Lower leg skin (tissue), 4 donors: Measurements from ENCODE around the gene ITGA6. TPM values are rescaled to one million over a fixed set of nuclear protein-coding genes. Genes with fewer than 3 reads are reported as not detected.

ENCODE experiments used
- DNase-seq, 2 donors: peaks; one replicate each; pipeline ENCODE4 v3.0.0-alpha.2; 2019; ENCODE audit warnings: low spot score in 2 of 2
- H3K4me3 ChIP-seq: fragments of 200-600 bp; sonication (generic); 2 replicates; pipeline ENCODE4 v1.5.1; 2017; ENCODE audit warnings: mild to moderate bottlenecking, low read depth; ENCODE audit not compliant: poor library complexity, severe bottlenecking
- POLR2A ChIP-seq, 2 donors: fragments of 450-650 bp; IDR thresholded peaks; one replicate each; pipeline ENCODE4 v1.6.1; 2016 to 2017; ENCODE audit warnings: antibody characterized with exemption in 2 of 2, mild to moderate bottlenecking in 1 of 2, moderate library complexity in 1 of 2
- WGBS, 2 donors: methylation state at CpG; one replicate each; pipeline ENCODE4 v1.1.5; 2018; 5-methylcytosine and 5-hydroxymethylcytosine counted together
- intact Hi-C: fragments of 100-400 bp; cut with DNase I; formaldehyde crosslinking; loops from one replicate; pipeline ENCODE4 v1.15.0; 2023; ENCODE audit warnings: low total_unique reads
- total RNA-seq, 4 donors: library from RNA; depleted of rRNA; stranded (reverse); fragments of >200 nt; gene quantifications; one replicate each; pipeline ENCODE4 v1.1.0, GENCODE V29; 2016
- TF ChIP-seq, protein P1 (sequence below), 3 donors: fragments of 450-650 bp; IDR thresholded peaks; one replicate each; pipeline ENCODE4 v1.5.1; 2016; ENCODE audit warnings: antibody characterized with exemption in 3 of 3, mild to moderate bottlenecking in 3 of 3, moderate library complexity in 2 of 3

ITGA6 gene
- total RNA-seq, 4 donors from 2014 or later: 93.3 to 153 (median 128) TPM

DNA sequence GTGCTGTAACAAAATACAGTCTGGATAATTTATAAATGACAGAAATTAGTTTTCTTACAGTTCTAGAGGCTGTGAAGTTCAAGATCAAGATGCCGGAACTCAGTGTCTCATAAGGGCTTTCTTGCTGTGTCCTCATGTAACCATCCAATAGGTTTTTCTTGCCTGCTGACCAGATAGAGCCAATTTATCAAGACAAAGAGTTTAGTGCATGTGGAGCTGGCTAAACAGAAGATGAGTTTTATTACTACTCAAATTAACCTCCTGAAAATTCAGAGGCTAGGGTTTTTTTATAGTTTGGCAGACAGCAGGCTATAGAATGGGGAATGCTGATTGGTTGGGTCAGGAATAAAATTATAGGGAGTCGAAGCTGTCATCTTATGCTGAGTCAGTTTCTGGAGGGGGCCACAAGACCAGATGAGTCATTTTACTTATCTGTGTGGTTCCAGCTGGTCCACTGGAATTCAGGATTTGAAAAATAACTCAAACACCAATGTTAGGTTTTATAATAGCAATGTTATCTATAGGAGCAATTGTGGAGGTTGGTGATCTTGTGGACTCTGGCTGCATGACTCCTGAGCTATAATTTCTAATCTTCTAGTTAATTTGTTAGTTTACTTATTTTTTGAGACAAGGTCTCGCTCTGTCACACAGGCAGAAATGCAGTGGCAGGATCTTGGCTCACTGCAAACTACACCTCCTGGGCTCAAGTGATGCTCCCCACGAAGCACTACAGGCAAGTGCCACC is 125.3 kb downstream of the ITGA6 start:
- no peak for DNase-seq
- no peak overlapping the region for H3K4me3 ChIP-seq
- WGBS, 2 donors: 73 to 77% methylated on average over 4 of the region's 4 CpGs
- no peak for TF ChIP-seq POLR2A (IDR thresholded peaks at IDR 0.05)
- TF ChIP-seq, protein P1, sequence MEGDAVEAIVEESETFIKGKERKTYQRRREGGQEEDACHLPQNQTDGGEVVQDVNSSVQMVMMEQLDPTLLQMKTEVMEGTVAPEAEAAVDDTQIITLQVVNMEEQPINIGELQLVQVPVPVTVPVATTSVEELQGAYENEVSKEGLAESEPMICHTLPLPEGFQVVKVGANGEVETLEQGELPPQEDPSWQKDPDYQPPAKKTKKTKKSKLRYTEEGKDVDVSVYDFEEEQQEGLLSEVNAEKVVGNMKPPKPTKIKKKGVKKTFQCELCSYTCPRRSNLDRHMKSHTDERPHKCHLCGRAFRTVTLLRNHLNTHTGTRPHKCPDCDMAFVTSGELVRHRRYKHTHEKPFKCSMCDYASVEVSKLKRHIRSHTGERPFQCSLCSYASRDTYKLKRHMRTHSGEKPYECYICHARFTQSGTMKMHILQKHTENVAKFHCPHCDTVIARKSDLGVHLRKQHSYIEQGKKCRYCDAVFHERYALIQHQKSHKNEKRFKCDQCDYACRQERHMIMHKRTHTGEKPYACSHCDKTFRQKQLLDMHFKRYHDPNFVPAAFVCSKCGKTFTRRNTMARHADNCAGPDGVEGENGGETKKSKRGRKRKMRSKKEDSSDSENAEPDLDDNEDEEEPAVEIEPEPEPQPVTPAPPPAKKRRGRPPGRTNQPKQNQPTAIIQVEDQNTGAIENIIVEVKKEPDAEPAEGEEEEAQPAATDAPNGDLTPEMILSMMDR (IDR thresholded peaks at IDR 0.05): no peak
- intact Hi-C loops: no loop called here

DNA sequence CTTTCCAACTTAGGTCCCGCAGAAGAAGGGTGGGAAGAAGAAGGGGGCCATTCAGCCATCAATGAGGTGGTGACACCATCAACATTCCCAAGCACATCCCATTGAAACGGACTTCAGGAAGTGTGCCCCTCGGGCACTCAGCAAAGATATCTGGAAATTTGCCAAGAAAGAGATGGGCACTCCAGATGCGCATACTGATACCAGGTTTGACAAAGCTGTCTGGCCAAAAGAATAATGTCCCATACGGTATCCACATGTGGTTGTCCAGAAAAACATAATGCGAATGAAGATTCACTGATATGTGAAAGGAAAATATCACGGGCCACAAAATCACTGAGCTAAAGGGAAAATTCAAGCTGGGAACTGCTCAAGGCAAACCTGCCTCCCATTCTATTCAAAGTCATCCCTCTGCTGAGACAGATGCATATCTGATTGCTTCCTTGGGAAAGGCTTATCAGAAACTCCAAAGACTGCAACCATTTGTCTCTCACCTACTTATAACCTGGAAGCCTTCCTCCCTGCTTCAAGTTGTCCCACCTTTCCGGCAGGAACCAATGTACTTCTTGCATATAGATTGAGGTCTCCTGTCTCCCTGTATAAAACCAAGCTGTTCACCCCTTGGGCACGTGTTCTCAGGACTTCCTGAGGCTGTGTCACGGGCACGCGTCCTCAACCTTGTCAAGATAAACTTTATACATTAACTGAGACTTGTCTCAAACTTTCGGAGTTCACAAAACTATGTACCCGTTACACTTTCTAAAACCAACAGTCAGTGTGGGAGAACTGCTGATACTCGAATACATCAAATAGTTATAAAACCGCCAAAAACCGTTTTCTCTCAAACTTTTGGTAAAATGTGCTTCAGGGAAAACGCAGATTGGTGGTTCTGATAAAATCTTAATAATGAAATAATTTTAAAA is 127.2 kb downstream of the ITGA6 start:
- no peak for TF ChIP-seq POLR2A (IDR thresholded peaks at IDR 0.05)
- TF ChIP-seq, protein P1 (IDR thresholded peaks at IDR 0.05): no peak
- no peak for DNase-seq
- intact Hi-C loops: no loop called here
- H3K4me3 ChIP-seq: no peak overlapping the region
- 59 to 60% methylated on average over 18 of the region's 18 CpGs for WGBS, 2 donors

DNA sequence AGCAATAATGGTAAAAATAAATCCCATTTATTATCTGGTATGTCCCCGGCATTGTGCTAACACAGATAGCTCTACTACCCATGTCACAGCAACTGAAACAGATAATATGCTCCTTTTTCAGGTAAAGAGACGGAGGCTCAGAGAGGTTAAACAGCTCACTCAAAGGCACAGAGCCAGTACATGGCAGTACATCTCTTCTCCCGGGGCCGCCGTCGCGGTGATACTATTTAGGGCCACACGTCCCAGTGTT is 127.8 kb downstream of the ITGA6 start:
- WGBS, 2 donors: 9 to 10% methylated on average over 8 of the region's 8 CpGs
- intact Hi-C loops: no loop called here
- TF ChIP-seq POLR2A (IDR thresholded peaks at IDR 0.05): no peak
- TF ChIP-seq, protein P1 (IDR thresholded peaks at IDR 0.05): no peak

More for the DNA sequence above, 127.8 kb downstream of the ITGA6 start:
- H3K4me3 ChIP-seq: peak overlapping the region; percentile 61
- DNase-seq: no peak

Other genes starting within 250 kb of the ITGA6 start
- gene PDK1, start 128.5 kb downstream of the ITGA6 start, total RNA-seq: 100 to 1,000 TPM in 1 of 4 donors, 10 to 100 TPM in 3; 34.8 to 117 (median 54.8) TPM